HG03175 (cell line): Measurements from ENCODE around the gene SPAG6.
A peak's percentile ranks its signal among the peaks of the same experiment; 100 is the strongest.

Experiments
- ATAC-seq: cut with Tn5 transposase; IDR thresholded peaks from one replicate; pipeline ENCODE4 v1.9.1; 2021; ENCODE audit warnings: mild to moderate bottlenecking, moderate library complexity; ENCODE audit not compliant: unreplicated experiment

The SPAG6 gene

GRCh38 chr10:22429146-22429545, 83.8 kb downstream of the SPAG6 start:
- ATAC-seq: no peak

GRCh38 chr10:22429981-22430421, 84.7 kb downstream of the SPAG6 start:
- no peak for ATAC-seq

- no peak for ATAC-seq
These were observed 88.6 kb downstream of the SPAG6 start for GRCh38 chr10:22433875-22434274.

- no peak for ATAC-seq
These were observed 89.2 kb downstream of the SPAG6 start for GRCh38 chr10:22434521-22434920.

GRCh38 chr10:22435650-22436049, 90.4 kb downstream of the SPAG6 start:
- no peak for ATAC-seq

- peak; percentile 39 for ATAC-seq
These were observed 91.2 kb downstream of the SPAG6 start for GRCh38 chr10:22436526-22436892.

- peak; percentile 77 for ATAC-seq
These were observed 91.8 kb downstream of the SPAG6 start for GRCh38 chr10:22436893-22437619.

GRCh38 chr10:22437620-22438588, 92.6 kb downstream of the SPAG6 start:
- ATAC-seq: peak; percentile 11

- no peak for ATAC-seq
These were observed 93.4 kb downstream of the SPAG6 start for GRCh38 chr10:22438711-22439110.

- ATAC-seq: no peak
These were observed 96.8 kb downstream of the SPAG6 start for GRCh38 chr10:22442063-22442462.

- no peak for ATAC-seq
These were observed 97.2 kb downstream of the SPAG6 start for GRCh38 chr10:22442468-22442867.

- ATAC-seq: no peak
These were observed 98.0 kb downstream of the SPAG6 start for GRCh38 chr10:22443175-22443901.

- no peak for ATAC-seq
These were observed 99.0 kb downstream of the SPAG6 start for GRCh38 chr10:22444219-22444788.

- ATAC-seq: no peak
These were observed 100.2 kb downstream of the SPAG6 start for GRCh38 chr10:22445495-22445894.

- no peak for ATAC-seq
These were observed 101.8 kb downstream of the SPAG6 start for GRCh38 chr10:22447068-22447467.

- no peak for ATAC-seq
These were observed 106.0 kb downstream of the SPAG6 start for GRCh38 chr10:22451346-22451745.

- ATAC-seq: no peak
These were observed 108.0 kb downstream of the SPAG6 start for GRCh38 chr10:22453320-22453719.

GRCh38 chr10:22453948-22454591, 108.8 kb downstream of the SPAG6 start:
- no peak for ATAC-seq

- peak; percentile 21 for ATAC-seq
These were observed 109.3 kb downstream of the SPAG6 start for GRCh38 chr10:22454634-22455033.

GRCh38 chr10:22455068-22455857, 110.0 kb downstream of the SPAG6 start:
- peak; percentile 65 for ATAC-seq
